Smooth muscle cell (in vitro differentiated cells): Measurements from ENCODE around the gene FHL2. TPM values are rescaled to one million over a fixed set of nuclear protein-coding genes. Genes with fewer than 3 reads are reported as not detected.

Source experiments
- DNase-seq: peaks from one replicate; lab custom pipeline; 2025; ENCODE audit not compliant: unreplicated experiment; lab: John Stamatoyannopoulos, UW
- H2AFZ ChIP-seq: fragments of 200-600 bp; sonication (generic); 2 replicates; pipeline ENCODE4 v1.6.0; 2016; ENCODE audit warnings: antibody characterized with exemption, low read depth, mild to moderate bottlenecking
- H3F3A ChIP-seq: fragments of 200-600 bp; sonication (generic); 2 replicates; pipeline ENCODE4 v1.6.0; 2017; ENCODE audit warnings: antibody characterized with exemption, low read depth
- H3K27ac ChIP-seq: fragments of 200-600 bp; sonication (generic); 2 replicates; pipeline ENCODE4 v1.5.1; 2016; ENCODE audit warnings: low read depth, mild to moderate bottlenecking
- H3K27me3 ChIP-seq: fragments of 200-600 bp; sonication (generic); 2 replicates; pipeline ENCODE4 v1.6.1; 2016; ENCODE audit warnings: low read depth, mild to moderate bottlenecking
- H3K36me3 ChIP-seq: fragments of 200-600 bp; sonication (generic); 2 replicates; pipeline ENCODE4 v1.5.1; 2016; ENCODE audit warnings: low read depth
- H3K4me1 ChIP-seq: fragments of 200-600 bp; sonication (generic); 2 replicates; pipeline ENCODE4 v1.5.1; 2016; ENCODE audit warnings: low read depth
- H3K4me2 ChIP-seq: fragments of 200-600 bp; sonication (generic); 2 replicates; pipeline ENCODE4 v1.6.0; 2016; ENCODE audit warnings: mild to moderate bottlenecking
- H3K4me3 ChIP-seq: fragments of 200-600 bp; sonication (generic); 2 replicates; pipeline ENCODE4 v1.5.1; 2016; ENCODE audit warnings: mild to moderate bottlenecking
- H3K79me2 ChIP-seq: fragments of 200-600 bp; sonication (generic); 2 replicates; pipeline ENCODE4 v1.6.0; 2016; ENCODE audit warnings: low read depth, mild to moderate bottlenecking
- H3K9ac ChIP-seq: fragments of 200-600 bp; sonication (generic); 2 replicates; pipeline ENCODE4 v1.6.0; 2016; ENCODE audit warnings: low read depth
- H3K9me3 ChIP-seq: fragments of 200-600 bp; sonication (generic); replicated peaks from 2 replicates; pipeline ENCODE4 v1.5.1; 2016; ENCODE audit warnings: low read depth
- H4K20me1 ChIP-seq: fragments of 200-600 bp; sonication (generic); 2 replicates; pipeline ENCODE4 v1.6.0; 2016; ENCODE audit warnings: low read depth
- WGBS: methylation state at CpG from one replicate; pipeline ENCODE4 v1.1.7; 2016; ENCODE audit warnings: low lambda C conversion rate; 5-methylcytosine and 5-hydroxymethylcytosine counted together
- polyA plus RNA-seq: library from polyadenylated mRNA; unstranded; fragments of >200 nt; fragmentation: Nextera tagmentation; extraction: Ambion mirVana; gene quantifications from 2 replicates; pipeline ENCODE4 v1.2.1, GENCODE V29; 2016
- total RNA-seq: library from RNA; depleted of rRNA; stranded (reverse); fragments of >200 nt; gene quantifications from 2 replicates; pipeline ENCODE4 v1.2.3, GENCODE V29; 2014
- TF ChIP-seq, protein P1 (sequence below): fragments of 200-600 bp; sonication (generic); IDR thresholded peaks from 2 replicates; pipeline ENCODE4 v1.5.1; 2017; ENCODE audit warnings: borderline replicate concordance, mild to moderate bottlenecking, antibody characterized with exemption; ENCODE audit not compliant: insufficient read depth, poor library complexity, severe bottlenecking

The FHL2 gene
- total and polyA plus RNA-seq, 2 experiments from 2014 or later: 64.1 to 98.0 TPM

DNA sequence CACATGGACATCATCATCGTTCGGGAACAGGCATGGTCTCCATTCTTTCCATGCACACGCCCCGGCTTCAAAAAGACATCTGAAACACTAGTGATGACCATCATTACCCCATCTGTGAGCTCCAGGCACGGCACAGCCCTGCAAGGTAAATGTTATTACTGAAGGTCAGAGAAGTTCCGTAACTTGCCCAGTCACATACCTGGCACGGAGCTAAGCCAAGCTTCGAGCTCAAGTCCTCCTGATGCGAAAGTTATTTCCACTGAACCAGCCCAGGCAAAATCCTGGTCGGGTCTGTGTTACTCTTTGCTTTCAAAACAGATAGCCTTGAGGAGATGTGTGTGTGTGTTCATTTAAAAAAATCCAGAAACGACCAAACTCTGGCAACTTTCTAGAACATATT is 22.8 kb downstream of the FHL2 start:
- DNase-seq: no peak
- TF ChIP-seq, protein P1, sequence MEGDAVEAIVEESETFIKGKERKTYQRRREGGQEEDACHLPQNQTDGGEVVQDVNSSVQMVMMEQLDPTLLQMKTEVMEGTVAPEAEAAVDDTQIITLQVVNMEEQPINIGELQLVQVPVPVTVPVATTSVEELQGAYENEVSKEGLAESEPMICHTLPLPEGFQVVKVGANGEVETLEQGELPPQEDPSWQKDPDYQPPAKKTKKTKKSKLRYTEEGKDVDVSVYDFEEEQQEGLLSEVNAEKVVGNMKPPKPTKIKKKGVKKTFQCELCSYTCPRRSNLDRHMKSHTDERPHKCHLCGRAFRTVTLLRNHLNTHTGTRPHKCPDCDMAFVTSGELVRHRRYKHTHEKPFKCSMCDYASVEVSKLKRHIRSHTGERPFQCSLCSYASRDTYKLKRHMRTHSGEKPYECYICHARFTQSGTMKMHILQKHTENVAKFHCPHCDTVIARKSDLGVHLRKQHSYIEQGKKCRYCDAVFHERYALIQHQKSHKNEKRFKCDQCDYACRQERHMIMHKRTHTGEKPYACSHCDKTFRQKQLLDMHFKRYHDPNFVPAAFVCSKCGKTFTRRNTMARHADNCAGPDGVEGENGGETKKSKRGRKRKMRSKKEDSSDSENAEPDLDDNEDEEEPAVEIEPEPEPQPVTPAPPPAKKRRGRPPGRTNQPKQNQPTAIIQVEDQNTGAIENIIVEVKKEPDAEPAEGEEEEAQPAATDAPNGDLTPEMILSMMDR: no peak
- no peaks in the 10 kb centered on the region for H3K36me3 ChIP-seq
- H4K20me1 ChIP-seq: peaks cover 81% of the 10 kb centered on the region
- no peak overlapping the region for H2AFZ ChIP-seq
- whole genome bisulfite sequencing: 93% methylated on average over 11 of the region's 11 CpGs
- H3K27ac ChIP-seq: no peak overlapping the region
- no peak overlapping the region for H3K4me3 ChIP-seq
- H3F3A ChIP-seq: no peaks in the 10 kb centered on the region
- no peak overlapping the region for H3K4me2 ChIP-seq
- H3K79me2 ChIP-seq: peaks cover 4% of the 10 kb centered on the region
- H3K4me1 ChIP-seq: no peaks in the 10 kb centered on the region
- no peaks in the 10 kb centered on the region for H3K27me3 ChIP-seq
- no peak overlapping the region for H3K9ac ChIP-seq
- no peaks in the 10 kb centered on the region for H3K9me3 ChIP-seq

GRCh38 chr2:105375001-105375561 is 23.8 kb downstream of the FHL2 start:
- no peak overlapping the region for H2AFZ ChIP-seq
- H3F3A ChIP-seq: peaks cover 4% of the 10 kb centered on the region
- H4K20me1 ChIP-seq: peaks cover 90% of the 10 kb centered on the region
- no peaks in the 10 kb centered on the region for H3K9me3 ChIP-seq
- no peak overlapping the region for H3K27ac ChIP-seq
- H3K9ac ChIP-seq: no peak overlapping the region
- H3K36me3 ChIP-seq: no peaks in the 10 kb centered on the region
- no peaks in the 10 kb centered on the region for H3K4me1 ChIP-seq
- no peaks in the 10 kb centered on the region for H3K27me3 ChIP-seq
- no peak for DNase-seq
- 92% methylated on average over 15 of the region's 15 CpGs for WGBS
- no peak overlapping the region for H3K4me3 ChIP-seq
- H3K4me2 ChIP-seq: no peak overlapping the region
- H3K79me2 ChIP-seq: peaks cover 4% of the 10 kb centered on the region
- TF ChIP-seq, protein P1: no peak

DNA sequence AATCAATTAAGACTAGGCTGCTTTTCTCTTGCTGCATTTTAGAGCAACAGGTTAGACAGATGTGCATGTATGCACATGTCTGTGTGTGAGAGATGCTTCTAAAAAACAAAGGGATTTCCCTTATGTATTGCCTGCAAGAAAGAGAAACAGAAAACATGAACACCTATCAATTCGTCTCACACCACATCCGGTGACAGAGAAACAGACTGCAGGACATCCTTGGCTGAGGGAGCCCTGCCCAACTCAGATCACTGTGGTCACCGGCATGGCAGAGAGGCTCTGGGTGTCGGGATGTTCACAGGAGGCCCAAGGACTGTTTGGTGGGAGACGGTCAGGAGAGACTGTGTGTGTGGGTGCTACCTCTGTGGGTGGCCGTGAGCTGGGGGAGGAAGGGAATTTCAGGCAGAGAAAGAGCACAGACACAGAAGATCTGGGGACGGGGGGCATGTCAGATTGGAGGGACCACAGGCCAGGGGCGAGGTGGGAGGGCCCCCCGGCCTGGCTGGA is 24.9 kb downstream of the FHL2 start:
- Histone ChIP-seq H3K27ac (no peak overlapping the region), H2AFZ (no peak overlapping the region), H3F3A (peaks cover 4% of the 10 kb centered on the region), H3K4me1 (no peaks in the 10 kb centered on the region), H3K27me3 (no peaks in the 10 kb centered on the region), H3K9me3 (no peaks in the 10 kb centered on the region), H3K4me2 (no peak overlapping the region), H4K20me1 (peaks cover 92% of the 10 kb centered on the region), H3K79me2 (peaks cover 4% of the 10 kb centered on the region), H3K9ac (no peak overlapping the region), H3K36me3 (no peaks in the 10 kb centered on the region), H3K4me3 (no peak overlapping the region)
- WGBS: 93% methylated on average over 9 of the region's 9 CpGs
- no peak for DNase-seq
- TF ChIP-seq, protein P1: no peak

- Histone ChIP-seq H3K79me2 (no peaks in the 10 kb centered on the region), H3K27me3 (no peaks in the 10 kb centered on the region), H3K4me2 (no peak overlapping the region), H3F3A (peaks cover 4% of the 10 kb centered on the region), H3K9me3 (no peaks in the 10 kb centered on the region), H3K4me3 (no peak overlapping the region), H3K27ac (no peak overlapping the region), H3K36me3 (no peaks in the 10 kb centered on the region), H3K9ac (no peak overlapping the region), H2AFZ (no peak overlapping the region), H3K4me1 (no peaks in the 10 kb centered on the region), H4K20me1 (peaks cover 92% of the 10 kb centered on the region)
- WGBS: 98% methylated on average over 9 of the region's 9 CpGs
- TF ChIP-seq, protein P1: no peak
- no peak for DNase-seq
Measured at GRCh38 chr2:105373344-105373781, 25.5 kb downstream of the FHL2 start.
